Activated CD4-positive, CD25-positive, alpha-beta regulatory T cell treated with anti-CD3 and anti-CD28 coated beads, Interleukin-2, amount 50 U/mL, for 72 hours (primary cell): ENCODE measurements around the gene IQGAP3.

Experiments used
- DNase-seq: peaks from one replicate; pipeline ENCODE4 v3.0.0; 2021

IQGAP3 gene

DNA sequence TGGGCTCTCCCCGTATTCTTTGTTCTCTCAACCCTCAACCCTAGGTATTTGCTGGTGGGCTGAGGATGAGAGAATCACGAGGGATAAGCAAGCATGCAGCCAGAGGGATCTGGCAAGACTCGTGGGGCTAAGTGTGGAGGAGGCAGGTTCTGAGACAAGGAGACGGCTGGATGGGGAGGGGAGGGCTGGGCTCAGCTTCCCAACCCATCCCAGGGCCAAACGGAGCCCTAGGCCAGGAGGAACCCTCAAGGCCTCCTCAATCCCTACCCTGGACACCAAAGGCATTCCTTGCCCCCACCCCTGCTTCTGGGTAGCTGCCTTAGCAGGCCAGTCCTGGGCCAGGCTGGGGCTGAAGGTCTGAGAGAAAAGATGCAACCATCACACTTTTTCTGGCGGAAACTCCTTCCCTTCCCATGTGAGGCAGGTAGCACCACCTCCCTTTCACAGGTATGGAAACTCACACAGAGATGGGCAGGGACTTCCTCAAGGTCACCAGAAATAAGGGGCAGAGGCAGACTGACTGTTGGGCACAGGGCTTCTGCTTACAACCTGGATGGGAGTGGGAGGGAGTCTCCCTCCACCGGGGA, 78.0 kb downstream of the IQGAP3 start:
- DNase-seq: no peak

DNA sequence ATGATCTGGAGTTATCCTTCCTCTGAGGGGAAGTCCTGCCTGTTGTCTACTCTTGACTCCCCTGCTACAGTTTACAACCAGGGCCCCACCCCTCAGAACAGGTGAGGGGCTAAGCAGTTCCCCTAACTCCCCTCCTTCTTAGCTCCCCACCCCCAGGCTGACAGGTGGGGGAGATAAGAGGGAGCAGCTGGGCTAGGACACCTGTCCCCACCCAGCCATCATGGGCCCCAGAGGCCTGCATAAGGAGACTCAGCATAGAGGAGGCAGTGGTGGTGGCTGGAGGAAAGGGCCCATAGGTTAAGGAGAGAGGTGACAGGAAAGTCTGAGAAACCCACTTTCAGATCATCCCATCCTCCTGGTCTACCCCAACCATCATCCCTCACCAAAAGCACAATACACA, 78.6 kb downstream of the IQGAP3 start:
- no peak for DNase-seq

DNA sequence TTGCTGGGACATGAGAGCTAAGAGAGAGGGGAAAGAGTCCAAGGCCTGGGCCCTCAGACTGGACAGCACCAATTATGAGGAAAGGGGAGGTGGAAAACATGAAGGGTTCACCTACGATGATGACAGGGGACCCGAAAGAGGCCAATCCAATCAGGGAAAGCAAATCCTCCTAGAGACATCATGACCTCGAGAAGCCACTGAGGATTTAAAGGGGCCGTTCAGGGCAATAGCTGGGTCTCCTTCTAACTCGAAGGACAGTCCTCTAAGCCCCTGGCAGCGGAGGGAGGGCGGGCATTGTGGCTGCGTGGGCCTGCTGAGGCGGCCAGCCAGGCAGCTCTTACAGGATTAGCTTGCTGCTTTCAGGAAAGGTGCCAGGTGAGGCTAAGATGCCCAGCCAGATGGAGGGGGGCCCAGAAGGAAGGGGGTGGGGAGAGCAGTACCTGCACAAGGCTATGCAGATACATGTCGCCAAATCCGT, 79.2 kb downstream of the IQGAP3 start:
- no peak for DNase-seq

DNA sequence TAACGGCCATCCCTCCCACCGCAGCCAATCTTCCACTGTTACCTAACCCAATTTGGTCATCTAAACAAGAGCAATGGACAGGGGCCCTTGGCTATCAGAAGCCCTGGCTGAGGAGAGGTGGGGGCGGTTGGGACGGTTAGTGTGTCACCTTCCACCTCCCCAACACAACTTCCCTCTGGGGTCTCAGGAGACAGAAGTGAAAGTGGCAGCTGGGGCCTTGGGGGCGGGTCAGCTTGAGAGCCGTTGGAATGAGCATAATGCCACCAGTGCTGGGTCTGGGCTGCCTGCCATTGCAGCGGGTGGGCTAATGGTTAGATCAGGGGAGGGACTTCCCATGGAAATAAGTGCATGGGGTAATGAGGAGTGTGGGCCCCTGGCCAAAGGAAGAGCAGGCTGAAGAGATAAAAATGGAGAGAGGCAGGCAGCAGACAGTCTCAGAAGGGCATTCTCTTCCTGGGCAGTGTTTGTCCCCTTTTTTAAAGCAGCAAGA, 79.7 kb downstream of the IQGAP3 start:
- DNase-seq: no peak

DNA sequence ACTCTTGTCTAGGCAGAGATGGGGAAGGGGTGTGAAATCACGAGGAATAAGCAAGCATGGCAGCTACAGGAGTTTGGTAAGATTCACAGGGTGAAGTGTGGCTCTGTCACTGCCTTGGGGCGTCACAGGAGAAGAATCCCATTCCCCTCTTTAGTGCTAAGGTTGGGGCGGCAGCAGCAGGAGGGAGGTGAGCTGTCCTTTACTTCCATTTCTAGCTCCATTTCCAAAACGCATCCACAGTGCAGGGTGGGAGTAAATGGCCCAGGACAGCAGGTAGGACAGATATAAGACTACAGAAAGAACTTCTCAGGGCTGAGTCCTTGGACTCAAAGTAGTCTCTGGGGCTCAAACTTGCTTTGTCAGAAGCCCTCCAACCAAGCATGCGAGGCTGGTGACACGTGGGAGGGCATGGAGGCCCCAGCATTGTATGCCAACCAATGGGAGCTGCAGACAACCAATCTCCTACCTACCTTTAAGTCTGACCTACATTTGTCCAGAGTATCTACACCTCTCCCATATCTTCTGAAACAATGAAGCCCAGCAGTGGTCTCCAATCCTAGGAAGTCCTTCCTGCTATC, 80.3 kb downstream of the IQGAP3 start:
- DNase-seq: no peak

DNA sequence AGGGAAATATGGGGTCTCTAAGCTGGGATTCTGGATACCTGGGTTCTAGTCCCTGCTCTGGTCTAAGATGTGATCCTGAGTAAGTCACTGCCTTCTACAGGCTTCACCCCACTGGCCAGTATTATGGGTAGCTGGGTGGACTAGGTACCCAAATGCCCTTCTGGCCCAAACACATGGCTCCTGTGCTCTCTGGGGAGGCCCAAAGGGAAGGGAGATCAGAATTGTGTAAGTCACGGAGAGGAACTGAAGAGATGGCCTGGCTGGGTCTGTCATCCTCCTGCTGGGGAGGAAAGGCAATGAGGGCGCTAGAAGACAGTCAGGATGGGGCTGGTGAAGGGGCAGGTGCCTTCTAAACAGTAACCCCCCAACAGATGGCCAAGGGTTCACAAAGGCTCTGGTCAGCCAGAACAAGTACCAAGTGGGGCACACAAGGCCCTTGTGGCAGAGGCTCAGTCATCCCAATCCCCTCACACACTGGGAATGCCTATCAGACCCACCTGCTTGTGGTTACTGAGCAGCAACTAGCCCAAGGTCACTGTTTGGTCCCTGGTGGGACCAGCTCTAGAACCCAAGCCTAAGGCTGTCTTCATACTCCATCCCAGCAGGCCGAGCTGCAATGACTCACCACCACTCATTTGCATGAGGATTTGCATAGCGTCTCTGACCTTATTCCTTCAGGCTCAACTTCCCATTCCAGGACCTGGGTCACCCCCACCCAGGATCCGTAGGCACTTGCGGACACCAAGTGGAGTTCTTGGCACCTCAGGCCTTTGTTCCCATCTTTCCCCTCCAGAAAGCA, 81.0 kb downstream of the IQGAP3 start:
- no peak for DNase-seq

DNA sequence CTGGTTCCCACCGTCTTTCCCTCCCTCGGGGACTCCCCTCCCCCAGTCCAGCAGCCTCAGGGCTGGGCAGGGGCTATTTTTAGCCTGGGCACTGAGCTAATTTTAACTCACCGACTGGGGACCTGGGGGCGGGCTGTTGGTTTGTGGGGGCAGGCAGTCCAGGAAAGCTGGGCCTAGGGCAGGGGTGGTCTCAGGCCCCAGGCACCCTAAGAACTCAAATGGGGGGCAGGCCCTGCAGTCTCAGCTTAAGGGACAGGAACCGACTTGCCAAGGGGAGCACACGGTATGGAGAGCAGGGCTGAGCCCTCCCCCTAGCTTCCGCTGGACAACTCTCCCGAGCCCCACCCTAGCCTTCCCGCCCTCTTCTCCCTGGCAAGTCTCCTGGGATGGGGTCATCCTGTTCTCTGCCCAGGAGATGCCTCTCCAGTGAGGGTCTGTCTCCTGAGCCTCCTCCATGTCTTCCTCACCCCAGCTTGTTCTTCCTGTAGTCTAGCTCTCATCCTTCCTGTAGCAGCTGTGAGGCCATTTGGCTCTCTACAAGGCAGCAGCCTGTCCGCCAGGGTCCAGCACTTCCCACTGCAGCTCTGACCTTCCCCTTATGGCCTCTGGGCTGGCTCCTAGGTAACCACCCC, 81.8 kb downstream of the IQGAP3 start:
- no peak for DNase-seq

DNA sequence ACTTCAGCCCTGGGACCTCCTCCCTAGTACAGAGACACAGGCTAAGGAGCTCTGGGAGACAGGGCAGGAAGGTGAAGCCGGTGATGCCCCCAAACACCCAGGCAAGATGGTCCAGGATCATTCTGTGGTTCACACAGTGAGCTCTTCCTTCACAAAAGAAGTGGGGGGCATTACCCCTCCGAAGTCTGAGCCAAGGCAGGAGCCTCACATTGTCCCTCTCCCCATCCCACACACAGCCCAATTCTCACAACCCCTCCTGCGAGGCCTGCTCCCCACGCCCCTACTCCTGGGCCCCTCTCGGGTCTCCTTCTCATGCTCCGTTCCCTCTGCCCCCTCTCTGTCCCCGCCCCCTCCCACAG, 82.5 kb downstream of the IQGAP3 start:
- no peak for DNase-seq

DNA sequence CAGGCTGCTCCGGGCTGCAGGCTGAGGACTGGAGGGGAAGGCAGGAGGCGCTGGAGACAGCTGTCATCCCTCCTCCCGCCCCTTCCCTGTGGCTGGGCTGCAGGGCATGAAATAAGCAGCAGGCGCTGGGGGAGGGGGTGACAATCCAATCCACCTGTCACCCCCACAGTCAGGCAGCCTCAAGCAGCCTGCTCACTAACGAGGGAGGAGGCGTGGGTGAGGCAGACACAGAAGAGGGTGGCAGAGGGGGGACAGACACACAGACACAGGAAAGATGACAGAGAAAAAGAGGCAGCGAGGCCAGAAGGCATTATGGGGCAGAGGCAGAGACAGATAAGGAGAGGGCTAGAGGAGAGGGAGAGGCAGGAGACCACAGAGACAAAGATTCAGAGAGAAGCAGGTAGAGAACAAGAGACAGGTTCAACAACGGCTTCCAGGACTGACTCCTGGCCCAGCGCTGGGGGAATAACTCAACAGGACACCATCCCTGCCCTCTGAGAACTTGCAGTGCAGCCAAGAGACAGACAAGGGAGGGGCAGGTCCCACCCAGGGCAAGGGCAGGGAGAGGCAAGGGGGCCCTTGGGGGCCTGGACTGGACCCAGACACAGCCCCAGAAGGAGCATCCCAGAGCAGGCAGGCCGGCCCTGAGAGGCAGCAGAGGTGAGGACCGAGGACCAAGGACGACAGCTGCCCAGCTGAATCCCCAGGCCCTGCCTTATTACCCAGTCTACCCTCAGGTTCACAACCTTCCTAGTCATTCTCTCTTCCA, 83.0 kb downstream of the IQGAP3 start:
- no peak for DNase-seq

DNA sequence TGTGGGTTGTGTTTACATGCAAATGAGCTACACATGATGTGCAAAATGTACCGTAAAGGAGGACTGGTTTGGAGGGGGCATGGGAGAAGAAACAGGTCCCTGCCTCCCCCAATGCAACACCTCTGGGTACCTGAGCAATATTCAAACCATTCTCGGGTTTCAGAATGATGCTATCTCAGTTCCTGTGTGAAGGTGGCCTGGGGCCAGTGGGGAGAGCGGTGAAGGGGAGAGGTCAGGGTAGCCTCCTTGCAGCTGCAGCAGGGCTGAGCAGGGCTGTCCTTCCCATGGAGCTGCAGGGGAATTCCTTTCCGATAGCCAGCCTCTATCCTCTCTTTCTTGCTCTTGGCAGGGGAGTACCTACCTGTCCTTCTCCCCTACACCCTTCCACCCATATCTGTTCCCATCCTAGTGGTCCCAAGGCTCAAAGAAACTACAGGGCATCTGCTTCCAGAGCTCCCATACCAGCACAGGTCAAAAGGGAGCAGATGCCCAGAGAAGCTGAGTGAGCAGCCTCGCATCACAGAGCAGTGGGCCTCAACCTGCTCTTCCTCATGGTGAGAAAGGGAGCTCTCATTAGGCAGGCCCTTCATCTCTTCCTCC, 83.7 kb downstream of the IQGAP3 start:
- peak; percentile 58 for DNase-seq

DNA sequence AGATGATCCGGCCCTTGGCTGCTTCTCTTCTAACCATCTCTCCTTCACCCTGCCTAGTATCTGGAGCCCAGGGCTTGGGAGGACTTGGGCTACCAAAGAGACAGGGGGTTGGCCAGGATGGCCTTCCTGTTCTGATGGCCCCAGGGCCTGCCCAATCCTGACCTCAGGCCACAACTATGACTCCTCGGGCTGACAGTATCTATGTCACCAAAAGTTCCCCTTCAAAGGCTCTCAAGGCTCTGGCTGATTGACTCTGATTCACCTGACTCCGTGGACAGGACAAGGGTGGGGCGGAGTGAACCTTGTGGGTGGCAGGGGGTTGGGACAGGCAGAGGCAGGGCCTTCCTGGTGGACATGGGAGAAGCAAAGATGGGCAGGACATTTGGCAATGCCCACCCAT, 84.5 kb downstream of the IQGAP3 start:
- peak; percentile 54 for DNase-seq

DNA sequence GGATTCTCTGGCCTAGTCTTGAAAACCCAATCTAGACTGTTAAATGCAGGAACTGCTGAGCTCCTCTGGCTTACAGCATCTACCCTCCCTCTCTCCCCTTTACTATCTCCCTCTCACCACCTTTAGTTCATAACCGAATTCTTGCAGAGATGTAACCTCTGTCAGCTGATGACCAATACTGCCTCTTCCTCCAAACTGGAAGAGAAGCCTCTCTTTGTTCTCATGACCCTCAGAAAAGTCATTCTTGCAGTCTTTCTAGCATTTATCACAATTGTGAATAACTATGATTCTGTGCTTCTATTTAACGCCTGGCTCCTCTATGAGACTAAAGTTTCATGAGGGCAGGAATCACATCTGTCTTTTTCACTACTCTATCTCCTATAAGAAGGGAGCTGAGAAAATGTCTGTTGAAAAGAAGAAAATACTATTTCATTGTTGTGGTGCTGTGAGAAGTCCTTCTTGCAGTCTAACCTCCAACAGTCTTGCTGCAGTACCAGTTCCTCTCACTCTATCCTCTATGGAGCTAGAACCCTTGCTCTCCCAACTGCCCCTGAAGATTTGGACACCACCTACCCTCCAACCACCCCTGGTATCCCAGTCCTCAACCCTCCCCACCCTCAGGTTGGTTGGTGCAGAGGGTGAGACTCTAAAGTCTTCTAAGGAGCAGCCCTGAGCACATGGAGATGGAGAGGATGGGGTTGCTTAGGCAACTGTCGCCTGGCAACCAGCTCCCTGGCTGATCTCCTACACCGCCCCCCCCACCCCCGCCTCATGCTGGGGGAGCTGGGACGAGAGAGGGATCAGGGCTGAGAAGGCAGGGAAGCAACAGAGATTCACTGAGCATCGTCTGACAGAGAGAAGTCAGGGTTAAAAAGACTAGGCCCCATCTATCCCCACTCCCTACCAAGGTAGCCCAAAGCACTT, 85.7 kb downstream of the IQGAP3 start:
- DNase-seq: no peak

DNA sequence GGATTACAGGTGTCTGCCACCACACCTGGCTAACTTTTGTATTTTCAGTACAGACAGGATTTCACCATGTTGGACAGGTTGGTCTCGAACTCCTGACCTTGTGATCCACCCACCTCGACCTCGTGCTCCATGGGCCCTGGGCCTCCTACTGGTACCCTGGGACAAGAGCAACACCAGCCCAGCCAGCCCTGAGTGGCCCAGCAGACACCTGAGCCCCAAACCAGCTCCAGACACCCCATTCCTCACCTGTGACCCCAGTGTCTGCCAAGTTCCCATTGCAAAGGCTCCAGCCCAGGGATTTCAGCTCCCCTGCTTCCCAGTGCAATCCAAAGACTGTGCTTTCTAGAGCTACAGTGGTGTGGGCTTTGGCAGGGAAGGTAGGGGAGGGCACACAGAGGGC, 86.4 kb downstream of the IQGAP3 start:
- no peak for DNase-seq

DNA sequence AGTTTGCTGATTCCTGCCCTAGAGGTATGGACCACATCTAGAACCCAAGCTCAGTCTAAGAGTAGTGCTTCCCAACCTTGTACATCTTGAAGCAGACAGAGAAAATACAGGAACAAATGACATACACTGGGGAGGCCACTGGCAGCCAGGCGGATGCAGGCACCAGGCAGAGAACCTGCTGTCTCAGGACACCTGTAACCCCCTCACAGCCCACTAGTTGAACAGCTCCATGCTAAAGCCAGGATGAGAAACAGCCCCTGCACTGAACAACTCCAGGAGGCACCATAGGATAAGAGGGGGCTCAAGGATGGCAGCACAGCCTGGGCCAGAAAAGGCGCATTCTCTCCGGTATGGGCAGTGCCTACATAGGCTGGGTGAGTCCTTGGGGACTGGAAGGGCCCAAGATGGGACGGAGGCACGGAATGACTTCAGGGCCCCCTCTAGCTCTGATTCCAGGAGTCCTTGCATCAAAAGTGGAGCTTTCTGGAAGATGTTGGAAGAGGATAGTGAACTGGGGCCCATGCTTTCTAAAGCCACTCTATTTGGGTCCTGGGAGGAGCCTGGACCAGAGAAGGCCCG, 87.8 kb downstream of the IQGAP3 start:
- DNase-seq: no peak

DNA sequence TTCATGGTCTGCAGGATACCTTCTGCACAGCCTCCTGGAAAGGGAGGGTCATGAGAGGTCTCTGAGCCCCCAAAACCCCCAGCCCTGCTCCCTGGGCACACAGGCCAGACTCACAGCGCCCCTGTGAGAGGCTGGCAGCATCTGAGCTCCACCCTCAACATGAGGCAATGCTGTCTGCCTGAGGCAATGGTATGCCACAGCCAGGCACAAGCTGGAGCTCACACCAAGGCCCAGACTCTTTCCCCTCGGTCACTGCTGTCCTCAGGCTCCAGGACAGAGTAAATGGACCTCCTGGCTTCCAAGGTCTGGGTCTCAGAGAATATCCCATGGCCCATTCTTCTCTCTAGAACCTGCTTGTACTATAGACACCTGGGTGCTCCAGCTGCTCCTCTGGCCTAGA, 89.0 kb downstream of the IQGAP3 start:
- DNase-seq: no peak

DNA sequence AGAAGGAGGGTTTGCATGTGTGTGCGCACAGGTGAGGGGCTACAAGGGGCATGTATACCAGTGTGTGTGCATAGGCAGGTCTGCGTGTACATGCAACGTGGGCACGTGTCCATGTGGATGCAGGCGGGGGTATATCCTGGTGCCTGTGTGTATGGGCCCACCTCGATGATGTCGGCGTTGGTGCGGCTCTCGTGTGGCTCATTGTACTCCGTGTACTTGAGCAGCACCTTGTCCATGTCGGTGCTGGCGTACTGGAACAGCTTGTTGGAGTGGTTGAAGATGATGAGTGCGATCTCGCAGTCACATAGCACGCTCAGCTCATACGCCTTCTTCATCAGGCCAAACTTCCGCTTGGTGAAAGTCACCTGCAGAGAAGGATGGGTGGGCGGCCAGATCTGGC, 90.1 kb downstream of the IQGAP3 start:
- no peak for DNase-seq

DNA sequence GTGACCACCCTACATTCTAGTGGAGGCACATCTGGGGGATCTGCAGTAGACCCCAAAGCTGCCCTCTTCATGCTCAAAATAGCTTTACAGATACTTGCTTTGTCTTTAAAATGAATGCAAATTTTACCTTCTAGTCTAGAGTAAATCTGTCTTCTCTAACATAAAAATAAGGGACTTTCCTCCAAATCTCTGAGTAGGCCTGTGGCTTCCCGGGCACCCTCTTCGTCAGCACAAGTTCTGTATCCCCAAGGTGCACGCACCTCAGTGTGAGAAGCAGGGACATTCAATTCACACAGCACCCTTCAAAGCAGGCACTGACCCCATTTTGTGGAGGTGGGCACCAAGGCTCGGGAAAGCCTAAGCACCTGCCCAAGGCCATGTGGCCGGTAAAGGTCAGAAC, 90.8 kb downstream of the IQGAP3 start:
- DNase-seq: no peak

DNA sequence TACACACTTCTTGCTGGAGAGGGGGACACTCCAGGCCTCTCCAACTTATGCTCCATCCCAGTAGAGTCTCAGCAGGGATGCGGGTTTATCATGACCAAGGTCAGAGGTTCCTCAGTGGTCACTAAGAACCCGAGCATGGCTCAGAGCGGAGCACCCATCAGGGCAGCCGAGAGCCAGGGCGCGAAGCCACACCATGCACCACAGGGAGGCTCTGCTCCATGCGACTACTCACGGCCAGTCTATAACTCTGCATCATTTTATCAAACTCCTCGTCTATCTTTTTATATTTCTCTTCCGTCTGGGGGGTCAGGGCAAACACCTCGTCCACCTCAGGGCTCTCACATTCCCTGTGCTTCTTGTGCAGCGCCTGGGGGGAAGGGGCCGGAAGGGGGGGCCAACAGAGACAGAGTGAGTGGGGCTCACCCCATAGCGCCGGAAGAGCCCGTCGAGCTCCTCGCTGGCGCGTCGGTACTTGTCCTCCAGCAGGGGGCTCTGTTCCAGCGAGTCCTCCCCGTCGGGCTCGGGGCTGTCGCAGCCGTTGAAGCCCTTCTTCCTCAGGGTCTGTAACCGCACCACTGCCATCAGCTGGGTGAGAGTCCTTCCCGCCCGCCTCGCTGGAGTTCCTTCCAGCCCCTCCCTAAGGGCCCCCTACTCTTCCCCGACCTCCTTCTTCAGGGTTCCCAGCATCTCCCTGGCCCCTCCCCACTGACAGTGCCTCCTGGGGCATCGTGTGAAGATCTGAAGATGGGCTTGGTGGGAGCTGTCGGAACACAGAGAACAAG, 91.8 kb downstream of the IQGAP3 start:
- DNase-seq: peak; percentile 76

DNA sequence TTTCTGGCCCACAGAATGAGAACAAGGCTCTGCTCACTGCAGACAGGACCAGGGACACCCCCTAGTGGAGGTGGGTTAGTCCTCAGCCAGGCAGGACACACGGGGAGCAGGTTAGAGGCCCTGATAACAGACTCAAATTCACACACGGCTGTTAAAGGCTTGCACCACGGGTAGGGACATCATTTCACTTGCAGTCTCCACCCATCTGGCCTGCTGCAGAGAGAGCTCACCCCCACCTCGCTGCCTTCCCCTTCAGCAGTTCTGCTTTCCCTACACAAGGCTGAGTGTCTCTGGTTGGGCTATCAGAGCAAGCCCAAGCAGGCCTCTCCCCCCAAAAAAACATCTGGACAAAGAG, 92.4 kb downstream of the IQGAP3 start:
- no peak for DNase-seq
